GM12875 (cell line): ENCODE results near the gene LEMD3.

Source experiments
- H3K4me3 ChIP-seq: one replicate; pipeline ENCODE4 v1.5.1; 2011; ENCODE audit warnings: low read depth, low read length, control low read depth
- TF ChIP-seq, protein P1 (sequence below): IDR thresholded peaks from 2 replicates; pipeline ENCODE4 v1.5.1; 2011; ENCODE audit warnings: low read depth, mild to moderate bottlenecking, control low read depth, inconsistent platforms, low read length, moderate library complexity, borderline replicate concordance; ENCODE audit not compliant: insufficient read depth

LEMD3 gene

DNA sequence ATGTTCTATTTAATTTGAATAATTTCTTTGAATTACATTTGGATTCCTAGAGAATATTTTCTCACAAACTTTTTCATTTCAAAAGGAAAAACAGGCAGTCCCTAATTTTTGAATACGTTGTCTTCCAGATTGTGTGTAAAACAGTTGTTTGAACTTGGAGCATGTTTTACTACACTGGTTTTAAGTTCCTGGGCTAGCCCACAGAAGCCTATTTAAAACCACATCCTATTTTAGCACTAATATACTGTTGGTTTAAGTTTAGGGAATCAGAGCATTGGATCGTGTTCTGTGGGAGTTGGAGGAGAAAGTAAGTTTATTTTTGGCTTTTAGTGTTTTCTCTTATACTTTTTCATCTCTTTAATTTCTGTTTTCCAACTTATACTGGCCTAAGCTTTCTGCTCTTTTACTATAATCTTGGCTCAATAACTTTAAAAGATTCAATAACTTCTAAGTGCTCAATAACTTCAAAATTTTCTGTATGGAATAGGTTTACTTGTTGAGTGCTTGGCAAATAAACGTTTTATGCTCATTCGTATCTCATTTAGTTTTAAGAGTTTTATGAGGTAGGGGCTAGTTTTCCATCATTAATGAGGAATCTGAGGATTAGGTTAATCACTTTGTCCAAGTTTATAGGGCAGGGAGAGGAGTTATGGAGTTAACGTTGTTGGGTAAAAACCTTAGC is 14.9 kb downstream of the LEMD3 start:
- TF ChIP-seq, protein P1, sequence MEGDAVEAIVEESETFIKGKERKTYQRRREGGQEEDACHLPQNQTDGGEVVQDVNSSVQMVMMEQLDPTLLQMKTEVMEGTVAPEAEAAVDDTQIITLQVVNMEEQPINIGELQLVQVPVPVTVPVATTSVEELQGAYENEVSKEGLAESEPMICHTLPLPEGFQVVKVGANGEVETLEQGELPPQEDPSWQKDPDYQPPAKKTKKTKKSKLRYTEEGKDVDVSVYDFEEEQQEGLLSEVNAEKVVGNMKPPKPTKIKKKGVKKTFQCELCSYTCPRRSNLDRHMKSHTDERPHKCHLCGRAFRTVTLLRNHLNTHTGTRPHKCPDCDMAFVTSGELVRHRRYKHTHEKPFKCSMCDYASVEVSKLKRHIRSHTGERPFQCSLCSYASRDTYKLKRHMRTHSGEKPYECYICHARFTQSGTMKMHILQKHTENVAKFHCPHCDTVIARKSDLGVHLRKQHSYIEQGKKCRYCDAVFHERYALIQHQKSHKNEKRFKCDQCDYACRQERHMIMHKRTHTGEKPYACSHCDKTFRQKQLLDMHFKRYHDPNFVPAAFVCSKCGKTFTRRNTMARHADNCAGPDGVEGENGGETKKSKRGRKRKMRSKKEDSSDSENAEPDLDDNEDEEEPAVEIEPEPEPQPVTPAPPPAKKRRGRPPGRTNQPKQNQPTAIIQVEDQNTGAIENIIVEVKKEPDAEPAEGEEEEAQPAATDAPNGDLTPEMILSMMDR: no peak
- H3K4me3 ChIP-seq: no peak overlapping the region

DNA sequence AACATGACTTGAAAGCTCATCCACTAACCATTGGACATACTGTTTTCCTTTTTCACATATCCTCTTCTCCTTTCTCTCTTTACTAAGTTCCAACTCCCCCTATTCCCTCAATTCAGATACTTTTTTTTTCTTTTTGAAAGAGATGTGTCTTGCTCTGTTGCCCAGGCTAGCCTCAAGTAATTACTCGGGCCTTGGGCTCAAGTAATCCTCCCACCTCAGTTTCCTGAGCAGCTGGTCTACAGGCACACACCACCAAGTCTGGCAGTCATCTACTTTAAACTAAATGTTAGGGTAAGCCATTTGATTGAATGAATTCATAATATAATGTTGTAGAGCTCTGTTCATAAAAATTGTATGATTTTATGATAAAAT is 15.5 kb downstream of the LEMD3 start:
- H3K4me3 ChIP-seq: no peak overlapping the region
- TF ChIP-seq, protein P1: no peak

DNA sequence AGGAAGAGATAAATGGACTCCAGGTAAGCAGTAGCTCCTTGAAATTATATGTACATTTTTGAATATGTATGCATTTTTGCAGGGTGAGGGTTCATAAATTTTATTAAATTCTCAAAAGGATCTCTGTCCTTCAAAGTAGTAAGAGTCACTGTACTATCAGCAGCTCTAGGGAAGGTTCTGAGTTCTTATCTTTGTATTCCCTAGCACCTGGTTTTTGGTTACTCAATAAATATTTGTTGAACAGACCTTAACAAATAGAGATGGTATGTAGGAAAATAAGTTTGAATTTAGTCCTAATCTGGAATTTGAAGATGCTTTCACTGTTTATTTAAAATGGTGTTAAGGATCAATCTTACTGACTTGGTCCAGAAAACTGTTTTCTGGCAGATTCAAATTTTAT is 18.3 kb downstream of the LEMD3 start:
- TF ChIP-seq, protein P1: no peak
- H3K4me3 ChIP-seq: no peak overlapping the region

DNA sequence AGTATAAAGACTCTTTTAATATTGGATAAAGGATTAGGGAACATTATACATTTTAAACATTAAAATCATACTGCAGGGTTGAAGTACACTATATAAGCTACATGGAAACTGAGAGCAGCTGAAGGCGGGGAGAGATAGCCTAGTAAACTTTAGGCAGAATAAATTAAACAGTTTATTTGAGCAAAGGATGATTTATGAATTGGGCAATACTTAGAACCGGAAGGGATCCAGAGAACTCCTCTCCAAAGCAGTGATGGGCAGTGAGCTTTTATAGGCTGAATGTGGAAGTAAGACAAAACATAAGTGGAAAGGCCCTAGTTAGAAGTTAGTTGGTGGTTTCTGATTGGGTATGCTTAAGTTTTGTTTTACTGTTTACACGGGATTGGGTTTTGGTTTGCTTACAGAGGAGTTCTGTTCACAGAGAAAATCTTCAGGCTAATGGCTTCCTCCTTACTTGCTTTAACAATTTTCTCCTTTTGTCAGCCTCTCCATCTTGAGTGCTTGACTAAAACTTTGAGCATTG is 18.9 kb downstream of the LEMD3 start:
- TF ChIP-seq, protein P1: no peak
- H3K4me3 ChIP-seq: no peak overlapping the region

DNA sequence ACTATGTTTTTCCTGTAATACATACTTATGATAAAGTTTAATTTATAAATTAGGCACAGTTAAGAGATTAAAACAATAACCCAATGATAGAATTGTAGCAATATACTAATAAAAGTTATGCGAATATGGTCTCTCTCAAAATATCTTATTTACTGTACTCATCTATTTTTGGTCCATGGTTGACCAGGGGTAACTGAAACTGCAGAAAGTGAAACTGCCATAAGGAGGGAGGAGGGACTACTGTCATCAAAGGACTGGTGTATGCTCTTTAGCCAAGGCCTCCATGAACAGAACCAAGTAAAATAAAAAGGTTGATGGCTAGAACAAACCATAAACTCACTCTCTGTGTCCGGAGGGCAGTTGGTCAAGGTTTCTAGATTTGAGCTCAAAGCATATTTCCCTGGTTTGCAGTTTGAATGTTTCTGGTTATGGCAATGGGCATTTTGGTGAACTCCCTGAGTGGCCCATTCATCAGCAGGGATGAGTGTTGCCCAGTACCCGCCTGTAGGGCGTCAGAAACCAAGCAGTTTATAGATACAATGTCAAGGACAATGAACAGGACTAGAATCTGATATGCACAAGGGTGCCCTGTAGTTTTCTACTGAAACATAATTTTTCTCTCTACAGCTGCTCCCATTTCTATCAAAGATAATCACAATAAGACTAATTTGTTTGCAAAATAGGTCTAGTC is 19.8 kb downstream of the LEMD3 start:
- no peak overlapping the region for H3K4me3 ChIP-seq
- TF ChIP-seq, protein P1: no peak

DNA sequence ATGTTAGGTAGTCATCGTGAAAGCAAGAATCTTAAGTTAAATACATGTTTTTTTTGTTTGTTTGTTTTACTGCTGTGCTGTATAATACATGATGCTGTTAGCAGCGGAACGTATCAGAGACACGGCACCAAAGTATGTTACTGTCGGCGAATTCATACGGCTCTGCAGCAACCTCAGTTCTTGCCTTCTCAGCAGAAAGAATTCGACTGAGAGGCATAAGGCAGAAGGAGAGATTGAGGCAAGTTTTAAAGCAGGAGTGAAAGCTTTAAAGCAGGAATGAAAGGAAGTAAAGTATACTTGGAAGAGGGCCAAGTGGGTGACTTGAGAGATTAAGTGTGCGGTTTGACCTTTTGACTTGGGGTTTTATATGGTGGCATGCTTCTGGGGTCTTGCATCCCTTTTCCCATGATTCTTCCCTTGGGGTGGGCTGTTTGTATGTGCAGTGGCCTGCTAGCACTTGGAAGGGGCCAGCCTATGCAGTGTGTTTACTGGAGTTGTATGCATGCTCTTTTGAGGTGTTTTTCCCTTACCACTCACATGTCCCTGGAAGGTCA is 23.7 kb downstream of the LEMD3 start:
- no peak overlapping the region for H3K4me3 ChIP-seq
- TF ChIP-seq, protein P1: no peak
